GM21786 (cell line): ENCODE measurements around the gene SP8.
A peak's percentile ranks its signal among the peaks of the same experiment; 100 is the strongest.
"Not testable (repeated sequence)": the region's sequence is repeated elsewhere in the genome, so short reads cannot be mapped to it uniquely, and the experiment has no call there.

Source experiments
- ATAC-seq: cut with Tn5 transposase; IDR thresholded peaks from one replicate; pipeline ENCODE4 v1.9.1; 2021; ENCODE audit not compliant: unreplicated experiment

SP8 gene

DNA sequence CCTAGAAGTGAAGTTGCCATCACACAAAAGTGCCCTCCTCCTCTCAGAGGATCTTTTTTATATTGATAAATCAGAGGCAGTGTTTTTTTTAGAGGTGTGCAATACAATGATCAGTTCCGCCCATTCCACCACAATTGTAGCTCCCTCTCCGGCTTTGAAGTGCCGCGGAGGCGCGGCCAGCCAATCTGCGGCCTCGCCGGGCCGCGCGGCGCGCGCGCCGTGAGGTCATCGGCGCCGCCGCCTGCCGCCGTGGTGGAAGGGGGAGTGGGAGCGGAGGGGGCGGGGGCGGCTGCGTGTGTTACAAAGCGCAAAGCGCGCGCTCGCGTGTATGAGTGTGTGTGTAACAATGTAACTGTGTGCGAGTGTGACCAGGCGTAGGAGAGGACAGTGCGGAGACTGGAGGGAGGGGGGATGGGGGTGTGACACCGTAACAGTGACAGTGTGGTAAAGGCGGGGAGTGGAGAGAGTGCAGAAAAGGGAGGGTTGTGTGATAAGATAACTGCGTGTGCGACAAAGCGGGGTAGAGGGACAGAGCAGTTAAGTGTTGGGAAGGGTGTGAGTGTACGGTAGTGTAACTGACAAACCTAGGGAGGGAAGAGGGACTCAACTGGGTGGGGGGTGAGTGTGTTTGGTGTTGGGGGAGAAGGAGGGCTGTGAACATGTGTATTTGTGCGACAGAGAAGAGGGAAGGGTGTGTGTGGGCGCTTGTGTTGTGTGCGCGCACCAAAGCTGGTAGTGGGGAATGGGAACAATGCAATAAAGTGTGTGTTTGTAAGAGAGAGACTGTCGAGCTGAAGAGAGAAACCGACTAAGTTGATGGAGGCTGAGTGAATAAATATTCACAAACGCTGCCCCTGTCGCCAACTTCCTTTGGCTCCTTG, at the start of gene SP8:
Gene SP8 (minus strand): TSS at position 108 of the 881 bp plus-strand sequence. CDS start 88 bp downstream, at position 20.
- ATAC-seq, result no peak

DNA sequence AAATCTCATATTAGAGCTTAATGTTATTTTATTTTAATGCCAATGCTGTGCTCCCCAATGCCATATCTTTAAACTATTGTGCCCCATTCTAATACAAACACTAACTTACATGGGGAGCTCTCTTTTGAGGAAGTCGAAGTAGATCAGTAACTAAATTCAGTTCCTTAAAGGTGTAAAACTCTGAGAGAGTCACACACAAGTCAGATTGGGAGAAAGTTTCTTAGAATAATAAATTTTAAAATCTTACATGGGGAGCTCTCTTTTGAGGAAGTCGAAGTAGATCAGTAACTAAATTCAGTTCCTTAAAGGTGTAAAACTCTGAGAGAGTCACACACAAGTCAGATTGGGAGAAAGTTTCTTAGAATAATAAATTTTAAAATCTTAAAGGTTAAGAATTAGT, 49.7 kb upstream of the SP8 start:
- peak; percentile 84 for ATAC-seq

DNA sequence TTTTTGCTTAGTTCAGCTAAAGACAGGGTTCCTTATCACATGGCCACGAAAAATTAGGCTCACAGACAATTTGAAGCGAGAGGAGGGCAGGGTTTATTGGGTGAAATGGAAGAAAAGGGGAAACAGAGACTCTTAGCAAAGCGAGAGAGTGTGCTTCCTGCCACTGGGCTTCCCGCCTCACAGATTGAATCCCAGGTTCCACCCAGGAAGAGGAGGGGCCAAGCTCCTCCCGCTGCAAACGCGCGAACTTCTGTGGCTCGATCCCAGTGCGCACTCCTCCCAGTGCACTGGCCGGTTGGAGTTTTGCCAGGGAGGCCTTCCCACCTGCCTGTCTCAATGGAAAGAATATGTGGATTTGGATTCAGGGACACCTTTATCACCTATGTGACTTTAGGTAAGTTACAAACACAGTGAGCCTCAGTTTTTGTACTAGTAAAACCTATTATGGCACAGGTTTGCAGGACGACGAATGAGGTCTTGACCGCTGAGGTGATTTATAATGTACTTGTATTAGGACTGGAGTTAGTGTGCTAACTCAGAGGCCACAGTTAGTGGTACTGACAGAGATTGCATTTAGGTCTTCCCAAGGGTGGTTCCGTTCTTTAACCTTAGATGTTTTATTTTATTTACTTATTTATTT, 48.5 kb upstream of the SP8 start:
- ATAC-seq, result no peak

DNA sequence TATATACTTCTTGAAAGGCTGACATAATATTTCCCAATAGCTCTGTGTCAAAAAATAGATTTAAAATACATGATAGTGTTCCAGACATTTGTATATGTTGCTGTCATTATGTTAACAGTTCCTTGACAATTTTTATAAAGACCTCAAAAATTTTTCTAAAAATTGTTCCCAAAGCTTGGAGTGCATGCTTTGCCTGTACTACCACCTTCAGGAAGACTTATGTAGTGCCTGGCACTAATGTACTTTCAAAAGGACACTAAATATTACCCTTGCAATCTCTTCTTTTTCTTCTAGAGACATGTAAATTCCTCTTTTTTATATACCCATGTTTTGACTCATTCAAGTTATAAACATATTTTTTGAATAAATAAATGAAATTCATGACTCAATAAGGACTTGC, 48.0 kb upstream of the SP8 start:
- no peak for ATAC-seq

DNA sequence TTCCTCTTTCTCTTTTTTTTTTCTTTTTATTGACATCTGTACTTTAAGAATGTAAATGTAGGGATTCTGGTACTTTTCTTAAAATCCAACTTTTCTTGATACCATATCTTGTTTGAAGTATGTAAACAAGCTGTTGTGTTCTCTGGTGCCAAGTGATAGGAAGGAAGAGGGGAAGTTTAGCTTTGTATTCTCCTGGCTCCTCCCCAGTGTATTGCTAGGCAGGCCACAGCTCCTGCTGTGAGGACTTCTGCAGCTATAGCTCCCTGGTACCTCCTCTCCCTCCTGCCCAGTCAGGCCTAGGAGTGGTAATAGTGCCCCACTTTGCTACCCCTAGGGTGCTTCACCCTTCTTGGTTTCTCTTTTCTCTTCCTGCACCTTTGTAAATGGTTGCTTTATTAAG, 45.3 kb upstream of the SP8 start:
- ATAC-seq, result no peak

DNA sequence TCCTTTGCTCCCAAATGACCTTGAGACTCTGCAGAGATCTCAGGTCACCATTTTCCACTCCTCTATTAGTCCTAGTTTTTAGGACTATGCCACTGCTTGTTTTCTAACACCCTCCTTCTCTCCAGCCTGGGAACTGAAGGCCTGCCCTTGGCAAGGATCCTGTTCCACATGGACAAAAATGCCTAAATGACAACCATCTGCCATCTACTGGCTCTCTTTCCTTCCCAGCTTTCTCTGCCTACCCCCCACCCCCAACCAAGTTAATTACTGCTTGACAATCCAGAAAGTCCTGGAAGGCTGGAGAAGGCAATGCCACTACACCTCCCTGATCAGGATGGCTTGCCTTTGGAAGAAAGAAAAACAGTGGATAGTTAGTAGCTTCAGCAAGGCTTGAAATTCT, 44.8 kb upstream of the SP8 start:
- ATAC-seq, result no peak

DNA sequence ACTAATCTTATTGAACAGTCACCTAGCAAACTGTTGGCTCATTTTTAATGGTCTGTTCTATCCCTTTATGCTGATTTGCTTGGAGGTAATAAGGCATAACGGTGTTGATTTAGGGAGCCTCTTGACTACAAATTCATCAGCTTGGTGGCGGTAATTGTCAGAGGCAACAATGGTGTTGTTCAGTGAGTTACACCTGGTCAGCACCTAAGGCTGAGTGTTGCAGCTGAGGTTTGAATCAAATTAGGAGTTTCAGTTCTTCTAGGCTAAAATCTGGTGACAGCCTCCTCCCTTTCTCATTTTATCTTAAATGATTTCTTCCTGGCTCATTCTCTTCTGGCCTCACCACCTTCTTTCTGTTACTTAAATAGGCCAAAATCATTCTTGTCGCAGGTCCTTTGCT, 42.3 kb upstream of the SP8 start:
- ATAC-seq, result no peak

GRCh38 chr7:20827172-20827571, 40.5 kb upstream of the SP8 start:
- ATAC-seq, result no peak

- ATAC-seq, result no peak
These were observed 39.6 kb upstream of the SP8 start for GRCh38 chr7:20826243-20826642.

DNA sequence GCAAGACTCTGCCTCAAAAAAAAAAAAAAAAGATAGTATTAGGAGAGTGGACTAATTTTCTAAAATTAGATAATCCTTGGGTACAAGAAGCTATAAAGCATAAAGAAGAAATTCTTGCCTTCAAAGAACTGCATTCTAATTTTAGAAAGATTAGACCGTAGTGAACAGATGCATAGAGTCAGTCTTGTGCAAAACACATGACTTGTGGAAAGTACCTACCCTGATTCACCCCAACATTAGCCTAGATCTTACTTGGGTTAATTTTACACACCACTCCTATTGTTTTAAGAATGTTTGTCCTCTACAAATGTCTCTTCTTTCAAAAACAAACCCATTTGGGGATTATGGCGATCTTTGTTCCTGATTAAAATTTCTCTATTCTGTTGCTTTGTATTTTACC, 38.9 kb upstream of the SP8 start:
- ATAC-seq, result no peak

- ATAC-seq, result not testable (repeated sequence)
These were observed 34.7 kb upstream of the SP8 start for GRCh38 chr7:20821390-20821789.

- ATAC-seq, result no peak
These were observed 29.8 kb upstream of the SP8 start for GRCh38 chr7:20816372-20816959.

- ATAC-seq, result no peak
These were observed 17.7 kb upstream of the SP8 start for GRCh38 chr7:20804345-20804744.

GRCh38 chr7:20799566-20800366, 13.1 kb upstream of the SP8 start:
- no peak for ATAC-seq

DNA sequence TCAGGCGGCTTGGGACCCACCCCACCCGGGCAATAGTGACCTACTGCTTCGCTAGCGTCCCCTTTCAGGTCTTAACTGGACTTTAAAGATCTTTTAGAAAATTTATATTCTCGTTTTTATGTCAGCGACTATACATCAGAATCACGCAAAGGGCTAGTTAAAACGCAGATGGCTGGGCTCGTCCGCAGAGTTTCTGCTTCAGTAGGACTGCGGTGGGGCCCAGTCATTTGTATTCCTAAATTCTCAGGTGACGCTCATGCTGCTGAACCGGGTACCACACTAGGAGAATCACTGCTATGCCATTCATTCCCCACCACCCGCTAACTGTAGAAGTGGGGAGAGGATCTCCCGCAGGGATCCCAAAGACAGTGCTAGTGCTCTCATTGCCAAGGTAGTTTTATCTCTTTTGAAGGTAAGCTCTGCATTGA, 12.0 kb upstream of the SP8 start:
- ATAC-seq, result no peak

- ATAC-seq, result peak; percentile 79
These were observed 11.5 kb upstream of the SP8 start for GRCh38 chr7:20798081-20798693.

- ATAC-seq, result peak; percentile 49
These were observed 10.9 kb upstream of the SP8 start for GRCh38 chr7:20797462-20798080.

DNA sequence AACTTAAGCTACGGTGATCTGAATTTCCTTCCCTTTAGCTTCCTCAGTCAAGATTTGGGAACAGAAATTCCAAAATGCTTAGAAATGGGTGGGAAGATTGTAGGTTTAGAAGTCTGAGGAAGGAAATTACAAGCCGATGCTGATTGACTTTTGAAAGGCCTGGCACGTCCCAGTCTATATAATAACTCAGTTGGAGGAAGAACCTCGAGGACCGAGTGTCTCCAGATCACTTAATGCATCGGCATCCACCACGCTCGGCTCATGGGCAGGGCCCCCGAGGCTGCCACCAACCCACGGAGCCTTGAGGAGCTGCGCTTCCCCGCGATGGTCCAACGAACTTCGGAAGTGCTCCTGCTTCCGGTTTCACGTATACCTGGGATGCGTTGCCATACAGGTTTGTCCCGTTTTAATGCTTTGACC, 10.4 kb upstream of the SP8 start:
- ATAC-seq, result no peak

GRCh38 chr7:20796500-20796899, 9.8 kb upstream of the SP8 start:
- ATAC-seq, result no peak

DNA sequence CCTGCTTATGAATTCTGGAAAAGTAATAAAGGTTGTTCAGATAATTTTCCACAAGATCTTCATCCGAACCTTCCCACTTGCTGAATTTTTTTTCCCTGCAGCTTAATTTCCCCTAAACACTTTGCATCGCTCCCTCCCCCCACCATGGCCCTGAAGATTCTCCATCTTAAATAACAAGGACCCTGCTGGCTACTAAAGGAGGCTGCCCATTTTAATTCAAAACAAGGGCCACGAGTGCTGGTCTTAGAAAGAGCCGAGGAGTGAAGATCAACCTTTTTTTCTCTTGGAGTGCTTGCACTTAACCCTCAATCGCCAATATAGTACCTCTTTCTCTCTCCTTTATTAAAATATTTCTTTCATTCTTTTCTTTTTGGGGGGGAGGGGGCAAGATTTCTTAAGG, 9.2 kb upstream of the SP8 start:
- ATAC-seq, result no peak
